ENCODE measurements around the gene SLC7A8.

The SLC7A8 gene

GRCh38 chr14:23154964-23155587, 28.4 kb downstream of the SLC7A8 start:
- Mint-ChIP-seq H3K9me3 (no peaks in the 10 kb centered on the region), H3K27ac (no peak overlapping the region), H3K27me3 (ENCODE audit: low read depth) (peaks cover 19% of the 10 kb centered on the region), H3K36me3 (ENCODE audit: low read depth) (no peaks in the 10 kb centered on the region), H3K4me1 (ENCODE audit: low read depth) (peaks cover 2% of the 10 kb centered on the region), H3K4me3 (no peak overlapping the region)

- peaks cover 16% of the 10 kb centered on the region for H3K27me3 Mint-ChIP-seq (ENCODE audit: low read depth)
These were observed 29.3 kb downstream of the SLC7A8 start for GRCh38 chr14:23153851-23154796.

GRCh38 chr14:23151342-23151741, 32.1 kb downstream of the SLC7A8 start:
- Mint-ChIP-seq H3K36me3 (ENCODE audit: low read depth) (no peaks in the 10 kb centered on the region), H3K27ac (no peak overlapping the region), H3K4me3 (no peak overlapping the region), H3K27me3 (ENCODE audit: low read depth) (peaks cover 3% of the 10 kb centered on the region), H3K4me1 (ENCODE audit: low read depth) (peaks cover 2% of the 10 kb centered on the region), H3K9me3 (no peaks in the 10 kb centered on the region)

More at GRCh38 chr14:23153851-23154796, 29.3 kb downstream of the SLC7A8 start:
- peaks cover 2% of the 10 kb centered on the region for H3K4me1 Mint-ChIP-seq (ENCODE audit: low read depth)
- H3K27ac Mint-ChIP-seq: no peak overlapping the region
- no peaks in the 10 kb centered on the region for H3K9me3 Mint-ChIP-seq
- no peak overlapping the region for H3K4me3 Mint-ChIP-seq
- no peaks in the 10 kb centered on the region for H3K36me3 Mint-ChIP-seq (ENCODE audit: low read depth)

GRCh38 chr14:23149745-23150144, 33.7 kb downstream of the SLC7A8 start:
- H3K36me3 Mint-ChIP-seq (ENCODE audit: low read depth): no peaks in the 10 kb centered on the region
- H3K4me1 Mint-ChIP-seq (ENCODE audit: low read depth): no peaks in the 10 kb centered on the region

GRCh38 chr14:23148591-23149249, 34.7 kb downstream of the SLC7A8 start:
- Mint-ChIP-seq H3K9me3 (no peaks in the 10 kb centered on the region), H3K4me1 (ENCODE audit: low read depth) (no peaks in the 10 kb centered on the region), H3K36me3 (ENCODE audit: low read depth) (no peaks in the 10 kb centered on the region), H3K27ac (no peak overlapping the region), H3K4me3 (no peak overlapping the region), H3K27me3 (ENCODE audit: low read depth) (peaks cover 9% of the 10 kb centered on the region)

More at GRCh38 chr14:23149745-23150144, 33.7 kb downstream of the SLC7A8 start:
- no peaks in the 10 kb centered on the region for H3K9me3 Mint-ChIP-seq
- H3K4me3 Mint-ChIP-seq: no peak overlapping the region
- H3K27ac Mint-ChIP-seq: no peak overlapping the region
- H3K27me3 Mint-ChIP-seq (ENCODE audit: low read depth): peaks cover 7% of the 10 kb centered on the region

GRCh38 chr14:23147676-23148075, 35.8 kb downstream of the SLC7A8 start:
- no peaks in the 10 kb centered on the region for H3K36me3 Mint-ChIP-seq (ENCODE audit: low read depth)
- H3K9me3 Mint-ChIP-seq: no peaks in the 10 kb centered on the region
- H3K4me1 Mint-ChIP-seq (ENCODE audit: low read depth): no peaks in the 10 kb centered on the region
- peaks cover 14% of the 10 kb centered on the region for H3K27me3 Mint-ChIP-seq (ENCODE audit: low read depth)
- H3K4me3 Mint-ChIP-seq: no peak overlapping the region
- no peak overlapping the region for H3K27ac Mint-ChIP-seq

GRCh38 chr14:23146980-23147379, 36.5 kb downstream of the SLC7A8 start:
- H3K4me1 Mint-ChIP-seq (ENCODE audit: low read depth): no peaks in the 10 kb centered on the region
- H3K4me3 Mint-ChIP-seq: no peak overlapping the region
- no peaks in the 10 kb centered on the region for H3K36me3 Mint-ChIP-seq (ENCODE audit: low read depth)
- no peak overlapping the region for H3K27ac Mint-ChIP-seq
- H3K27me3 Mint-ChIP-seq (ENCODE audit: low read depth): peaks cover 14% of the 10 kb centered on the region
- no peaks in the 10 kb centered on the region for H3K9me3 Mint-ChIP-seq

- no peak overlapping the region for H3K4me3 Mint-ChIP-seq
- H3K36me3 Mint-ChIP-seq (ENCODE audit: low read depth): no peaks in the 10 kb centered on the region
- no peak overlapping the region for H3K27ac Mint-ChIP-seq
- H3K9me3 Mint-ChIP-seq: no peaks in the 10 kb centered on the region
- H3K4me1 Mint-ChIP-seq (ENCODE audit: low read depth): no peaks in the 10 kb centered on the region
- peaks cover 14% of the 10 kb centered on the region for H3K27me3 Mint-ChIP-seq (ENCODE audit: low read depth)
These were observed 37.0 kb downstream of the SLC7A8 start for GRCh38 chr14:23146351-23146910.

- Mint-ChIP-seq H3K4me1 (ENCODE audit: low read depth) (no peaks in the 10 kb centered on the region), H3K9me3 (no peaks in the 10 kb centered on the region), H3K27ac (no peak overlapping the region), H3K27me3 (ENCODE audit: low read depth) (peaks cover 14% of the 10 kb centered on the region), H3K36me3 (ENCODE audit: low read depth) (no peaks in the 10 kb centered on the region), H3K4me3 (no peak overlapping the region)
These were observed 37.6 kb downstream of the SLC7A8 start for GRCh38 chr14:23145794-23146350.

- Mint-ChIP-seq H3K9me3 (no peaks in the 10 kb centered on the region), H3K4me3 (no peak overlapping the region), H3K36me3 (ENCODE audit: low read depth) (no peaks in the 10 kb centered on the region), H3K27ac (no peak overlapping the region), H3K27me3 (ENCODE audit: low read depth) (peaks cover 14% of the 10 kb centered on the region), H3K4me1 (ENCODE audit: low read depth) (no peaks in the 10 kb centered on the region)
These were observed 39.5 kb downstream of the SLC7A8 start for GRCh38 chr14:23143911-23144310.

GRCh38 chr14:23142826-23143225, 40.6 kb downstream of the SLC7A8 start:
- H3K4me3 Mint-ChIP-seq: no peak overlapping the region
- no peaks in the 10 kb centered on the region for H3K4me1 Mint-ChIP-seq (ENCODE audit: low read depth)
- peaks cover 14% of the 10 kb centered on the region for H3K27me3 Mint-ChIP-seq (ENCODE audit: low read depth)
- no peaks in the 10 kb centered on the region for H3K36me3 Mint-ChIP-seq (ENCODE audit: low read depth)
- H3K27ac Mint-ChIP-seq: no peak overlapping the region
- no peaks in the 10 kb centered on the region for H3K9me3 Mint-ChIP-seq

GRCh38 chr14:23141706-23142444, 41.6 kb downstream of the SLC7A8 start:
- no peak overlapping the region for H3K27ac Mint-ChIP-seq
- no peaks in the 10 kb centered on the region for H3K36me3 Mint-ChIP-seq (ENCODE audit: low read depth)
- H3K4me3 Mint-ChIP-seq: no peak overlapping the region
- no peaks in the 10 kb centered on the region for H3K4me1 Mint-ChIP-seq (ENCODE audit: low read depth)
- H3K27me3 Mint-ChIP-seq (ENCODE audit: low read depth): peaks cover 14% of the 10 kb centered on the region
- no peaks in the 10 kb centered on the region for H3K9me3 Mint-ChIP-seq

- no peak overlapping the region for H3K4me3 Mint-ChIP-seq
These were observed 43.1 kb downstream of the SLC7A8 start for GRCh38 chr14:23140371-23140770.

GRCh38 chr14:23139874-23140273, 43.6 kb downstream of the SLC7A8 start:
- H3K4me3 Mint-ChIP-seq: no peak overlapping the region
- no peaks in the 10 kb centered on the region for H3K4me1 Mint-ChIP-seq (ENCODE audit: low read depth)
- no peak overlapping the region for H3K27ac Mint-ChIP-seq
- H3K27me3 Mint-ChIP-seq (ENCODE audit: low read depth): peaks cover 7% of the 10 kb centered on the region
- H3K9me3 Mint-ChIP-seq: no peaks in the 10 kb centered on the region
- no peaks in the 10 kb centered on the region for H3K36me3 Mint-ChIP-seq (ENCODE audit: low read depth)

More at GRCh38 chr14:23140371-23140770, 43.1 kb downstream of the SLC7A8 start:
- Mint-ChIP-seq H3K4me1 (ENCODE audit: low read depth) (no peaks in the 10 kb centered on the region), H3K27me3 (ENCODE audit: low read depth) (peaks cover 7% of the 10 kb centered on the region), H3K9me3 (no peaks in the 10 kb centered on the region), H3K36me3 (ENCODE audit: low read depth) (no peaks in the 10 kb centered on the region), H3K27ac (no peak overlapping the region)
